K562 (cell line): ENCODE data around the gene NFATC3. TPM values are rescaled to one million over a fixed set of nuclear protein-coding genes. Genes with fewer than 3 reads are reported as not detected.

ENCODE experiments used
- ATAC-seq: fragments of 200-7000 bp; cut with Tn5 transposase; 3 replicates; pipeline ENCODE4 v1.9.1; 2020; ENCODE audit warnings: moderate library complexity
- BruUV-seq: library from RNA; stranded (reverse); fragments of 400-500 nt; replicated peaks from 2 replicates; lab custom pipeline; 2021; lab: Mats Ljungman, UMichigan
- CTCF ChIA-PET: fragments of 300-600 bp; formaldehyde crosslinking; extraction: SDS; loops from one replicate; lab custom pipeline; 2021; ENCODE audit warnings: low intra/inter-chr PET ratio; lab: Yijun Ruan, JAX
- POLR2A ChIA-PET: fragments of 300-600, 350-650 bp; sonication (Branson Sonifier 250); formaldehyde crosslinking; extraction: SDS; loops from one replicate; lab custom pipeline; 2021; ENCODE audit warnings: antibody characterized with exemption, inconsistent platforms; lab: Yijun Ruan, JAX
- DNase-seq, 4 experiments: peaks; one replicate each; pipeline versions ENCODE4 v3.0.0 to v3.0.0-alpha.2; 2011 to 2018; ENCODE audit warnings: low spot score in 3 of 4, mixed read lengths in 3 of 4; ENCODE audit errors: extremely low read depth in 1 of 4
- FAIRE-seq: peaks from 2 replicates; lab custom pipeline; 2011; peaks lifted over from hg19 to GRCh38; lab: Jason Lieb, UNC
- H2AFZ ChIP-seq: 2 replicates; pipeline ENCODE4 v1.6.0; 2011; ENCODE audit warnings: low read depth, low read length, control low read depth, inconsistent platforms
- H3K27ac ChIP-seq: fragments of 200-600 bp; 3 replicates; pipeline ENCODE4 v1.8.0; 2011; ENCODE audit warnings: low read depth, mild to moderate bottlenecking, control low read depth, inconsistent platforms, low read length, moderate library complexity, mixed read lengths; ENCODE audit errors: extremely low read depth
- H3K27me3 ChIP-seq, 2 experiments: fragments of 300-600 bp in 1 of 2; 2 replicates in 1 of 2; 3 replicates in 1 of 2; pipeline versions ENCODE4 v1.6.0 to v1.8.0; 2011; ENCODE audit warnings: inconsistent platforms in 2 of 2, low read length in 2 of 2, mild to moderate bottlenecking in 1 of 2, mixed read lengths in 1 of 2, moderate library complexity in 1 of 2; ENCODE audit not compliant: control insufficient read depth in 2 of 2, insufficient read depth in 2 of 2
- H3K36me3 ChIP-seq: fragments of 300-600 bp; 3 replicates; pipeline ENCODE4 v1.8.0; 2011; ENCODE audit warnings: mild to moderate bottlenecking, low read length, inconsistent platforms; ENCODE audit not compliant: control insufficient read depth, insufficient read depth
- H3K4me1 ChIP-seq, 2 experiments: fragments of 200-600 bp in 1 of 2; replicated peaks in 1 of 2; 2 replicates in 1 of 2; 3 replicates in 1 of 2; pipeline versions ENCODE4 v1.5.1 to v1.8.0; 2011; ENCODE audit warnings: inconsistent platforms in 2 of 2, low read length in 2 of 2, mild to moderate bottlenecking in 1 of 2, mixed read lengths in 1 of 2, moderate library complexity in 1 of 2; ENCODE audit not compliant: control insufficient read depth in 2 of 2, insufficient read depth in 2 of 2
- H3K4me2 ChIP-seq: 2 replicates; pipeline ENCODE4 v1.6.1; 2011; ENCODE audit warnings: low read length, control low read depth, inconsistent platforms, mixed read lengths; ENCODE audit not compliant: insufficient read depth
- H3K4me3 ChIP-seq: fragments of 200-600 bp; sonication (generic), shearing (Covaris generic); 2 replicates; pipeline ENCODE4 v1.5.1; 2016; ENCODE audit warnings: control low read depth, inconsistent platforms
- H3K79me2 ChIP-seq: fragments of 200-600 bp; 3 replicates; pipeline ENCODE4 v1.8.0; 2011; ENCODE audit warnings: low read length, inconsistent platforms; ENCODE audit not compliant: control insufficient read depth, insufficient read depth
- H3K9ac ChIP-seq, 2 experiments: 2 replicates each; pipeline versions ENCODE4 v1.6.0 to v1.6.1; 2011; ENCODE audit warnings: low read depth in 2 of 2, low read length in 2 of 2, control low read depth in 1 of 2, inconsistent platforms in 1 of 2, mild to moderate bottlenecking in 1 of 2, mixed read lengths in 1 of 2; ENCODE audit not compliant: insufficient read depth in 1 of 2
- H3K9me1 ChIP-seq: one replicate; pipeline ENCODE4 v1.6.0; 2011; ENCODE audit warnings: inconsistent platforms, mild to moderate bottlenecking, low read length, moderate library complexity; ENCODE audit not compliant: control insufficient read depth, insufficient read depth
- H3K9me3 ChIP-seq: replicated peaks from 2 replicates; pipeline ENCODE4 v1.5.1; 2011; ENCODE audit warnings: low read depth, low read length, inconsistent platforms; ENCODE audit not compliant: control insufficient read depth, insufficient read depth
- H4K20me1 ChIP-seq: replicated peaks from 2 replicates; pipeline ENCODE4 v1.6.1; 2011; ENCODE audit warnings: low read length, inconsistent platforms, mixed read lengths; ENCODE audit not compliant: control insufficient read depth, insufficient read depth
- C11orf30 ChIP-seq: fragments of 450-650 bp; IDR thresholded peaks from 2 replicates; pipeline ENCODE4 v1.6.1; 2016; ENCODE audit warnings: low read depth, mild to moderate bottlenecking
- NONO ChIP-seq, 2 experiments: fragments of 200-400 bp in 1 of 2; fragments of 450-650 bp in 1 of 2; formaldehyde crosslinking in 1 of 2; IDR thresholded peaks; 2 replicates each; pipeline ENCODE4 v1.6.1; 2017; ENCODE audit warnings: low read depth in 2 of 2, mild to moderate bottlenecking in 2 of 2, moderate library complexity in 2 of 2, low read length in 1 of 2
- PHB ChIP-seq: fragments of 250-450 bp; sonication (Bioruptor Pico); IDR thresholded peaks from 2 replicates; pipeline ENCODE4 v1.5.0; 2021
- SRSF9 ChIP-seq: fragments of 200-400 bp; formaldehyde crosslinking; IDR thresholded peaks from 2 replicates; pipeline ENCODE4 v1.6.1; 2017; ENCODE audit warnings: low read depth, low read length, borderline replicate concordance
- STAT5B ChIP-seq: fragments of 250-450 bp; sonication (Bioruptor Pico); IDR thresholded peaks from 2 replicates; pipeline ENCODE4 v1.8.0; 2021; ENCODE audit warnings: mild to moderate bottlenecking, inconsistent platforms
- TAF1 ChIP-seq: IDR thresholded peaks from 2 replicates; pipeline ENCODE4 v1.6.1; 2011; ENCODE audit warnings: mild to moderate bottlenecking, low read length, moderate library complexity; ENCODE audit not compliant: insufficient read depth, control insufficient read depth, severe bottlenecking; ENCODE audit errors: extremely low read depth
- TSHZ1 ChIP-seq: fragments of 250-450 bp; sonication (Bioruptor Pico); IDR thresholded peaks from 2 replicates; pipeline ENCODE4 v1.4.0; 2020; ENCODE audit warnings: mild to moderate bottlenecking, moderate library complexity
- ZFP1 ChIP-seq: fragments of 450-650 bp; formaldehyde crosslinking; IDR thresholded peaks from 2 replicates; pipeline ENCODE4 v1.4.0; 2020; ENCODE audit warnings: mild to moderate bottlenecking, mixed read lengths
- ZFP36 ChIP-seq: fragments of 150-350 bp; IDR thresholded peaks from 2 replicates; pipeline ENCODE4 v1.6.1; 2018; ENCODE audit warnings: low read length, low read depth; ENCODE audit not compliant: partially characterized antibody
- ZKSCAN1 ChIP-seq: fragments of 150-350 bp; IDR thresholded peaks from 2 replicates; pipeline ENCODE4 v1.6.1; 2016; ENCODE audit warnings: low read depth, low read length
- ZNF316 ChIP-seq: fragments of 450-650 bp; IDR thresholded peaks from 2 replicates; pipeline ENCODE4 v1.6.1; 2016
- ZNF717 ChIP-seq: fragments of 250-450 bp; sonication (Bioruptor Pico); IDR thresholded peaks from 2 replicates; pipeline ENCODE4 v1.5.0; 2021
- WGBS: fragments of 100-300 bp; shearing (Covaris generic); methylation state at CpG from one replicate; pipeline ENCODE4 v1.1.6; 2016; ENCODE audit warnings: low coverage, mixed read lengths; ENCODE audit not compliant: insufficient coverage; ENCODE audit errors: missing lambda C conversion rate; 5-methylcytosine and 5-hydroxymethylcytosine counted together
- in situ Hi-C: fragments of 300-500 bp; cut with MboI; formaldehyde crosslinking; loops from 4 replicates; pipeline ENCODE4 v1.15.0; 2018; ENCODE audit warnings: inconsistent platforms, mixed read lengths
- intact Hi-C: fragments of 100-400 bp; cut with micrococcal nuclease; formaldehyde crosslinking; loops from 2 replicates; pipeline ENCODE4 v1.14.2; 2022
- polyA plus RNA-seq, 8 experiments: library from polyadenylated mRNA; depleted of rRNA in 4 of 8; stranded (reverse) in 5 of 8; unstranded in 3 of 8; fragments of >200 nt; fragmentation: Nextera tagmentation in 2 of 8; fragmentation: Illumina TruSeq in 1 of 8; extraction: Ambion mirVana in 2 of 8; extraction: Trizol in 1 of 8; gene quantifications; 2 replicates each; pipeline versions ENCODE4 v1.2.1 to v1.2.3, GENCODE V29; 2011 to 2014; ENCODE audit warnings: inconsistent platforms in 1 of 8, missing spikeins in 1 of 8
- total RNA-seq, 7 experiments: library from RNA; depleted of rRNA in 6 of 7; stranded (reverse); fragments of >200 nt in 6 of 7; fragmentation: Illumina TruSeq in 2 of 7; extraction: Trizol in 2 of 7; gene quantifications; 2 replicates each; pipeline versions ENCODE4 v1.2.1 to v1.2.3, GENCODE V29; 2011 to 2021; ENCODE audit warnings: low replicate concordance in 1 of 7

The NFATC3 gene
- total and polyA plus RNA-seq, 9 of the 15 experiments (the other 6 are each of a cell fraction or from before 2014, with no cell fraction given): 15.7 to 98.4 (median 59.4) TPM

- H3K4me2 ChIP-seq: no peak overlapping the region
- intact Hi-C loops: no loop called here
- H3K9me1 ChIP-seq: no peaks in the 10 kb centered on the region
- CTCF ChIA-PET: no interaction called here
- H3K9ac ChIP-seq: no peak overlapping the region
- no peaks in the 10 kb centered on the region for H3K9me3 ChIP-seq
- no TSS peak for BruUV-seq
- no peak for ATAC-seq
- no peak overlapping the region for H3K4me3 ChIP-seq
- H3K79me2 ChIP-seq: peaks cover 91% of the 10 kb centered on the region
- no peak overlapping the region for H2AFZ ChIP-seq
- in situ Hi-C loops: no loop called here
- H3K4me1 ChIP-seq: no peaks in the 10 kb centered on the region; a peak in 1 of 5 replicates
- H4K20me1 ChIP-seq: 0 out of 2 replicates have a peak, but pooled peaks cover 4% of the 10 kb centered on the region
- TF ChIP-seq ZFP36 (no peak), ZNF316 (peak; percentile 56), C11orf30 (peak; percentile 15; the same call in 1 of the 2 replicates)
- FAIRE-seq: no peak
- POLR2A ChIA-PET: no interaction called here
- DNase-seq: no peak
- 76% methylated on average over 3 of the region's 3 CpGs for WGBS
- H3K36me3 ChIP-seq: peaks cover 47% of the 10 kb centered on the region; the same call in 2 of the 3 replicates
- H3K27me3 ChIP-seq: no peaks in the 10 kb centered on the region
- H3K27ac ChIP-seq: no peak overlapping the region
Measured at GRCh38 chr16:68130520-68130919, 45.4 kb downstream of the NFATC3 start.

- intact Hi-C loops: no loop called here
- TF ChIP-seq ZKSCAN1 (no peak), ZFP1 (no peak), STAT5B (CRISPR knock-in tag) (no peak), PHB (no peak), NONO (IDR thresholded peaks at IDR 0.05; ENCODE audit: low read depth in 2 of 2, low read length in 1 of 2) (no peak), SRSF9 (no peak), ZNF717 (no peak), TAF1 (no peak), TSHZ1 (CRISPR knock-in tag) (no peak)
Measured at GRCh38 chr16:68131813-68132706, 46.9 kb downstream of the NFATC3 start.

More at GRCh38 chr16:68131813-68132706, 46.9 kb downstream of the NFATC3 start:
- in situ Hi-C loops: no loop called here
- ChIA-PET POLR2A (interaction anchor here (1.0 to 1.7 kb wide), 3 partner anchors 9 to 15 kb away, joined by 3 to 6 read pairs (median 4); no protein-coding TSS in a partner anchor), CTCF (no interaction called here)
- ATAC-seq (no peak), DNase-seq (no peak), FAIRE-seq (no peak)
- H3K27ac ChIP-seq: no peak overlapping the region
- H3K4me3 ChIP-seq: no peak overlapping the region
- no peaks in the 10 kb centered on the region for H3K9me3 ChIP-seq
- H3K27me3 ChIP-seq: no peaks in the 10 kb centered on the region
- H3K36me3 ChIP-seq: peaks cover 47% of the 10 kb centered on the region; the same call in 2 of the 3 replicates
- H3K9ac ChIP-seq: no peak overlapping the region
- no peak overlapping the region for H2AFZ ChIP-seq
- no peak overlapping the region for H3K4me2 ChIP-seq
- 96% methylated on average over 2 of the region's 2 CpGs for WGBS
- H3K4me1 ChIP-seq: no peaks in the 10 kb centered on the region; a peak in 1 of 5 replicates
- peaks cover 91% of the 10 kb centered on the region for H3K79me2 ChIP-seq
- no TSS peak for BruUV-seq
- no peaks in the 10 kb centered on the region for H3K9me1 ChIP-seq
- no peaks in the 10 kb centered on the region for H4K20me1 ChIP-seq
